ENCODE data around the gene KIAA1755.

GRCh38 chr20:38277285-38277684 is 16.8 kb upstream of the KIAA1755 start:
- no peak for TF ChIP-seq EP300 (IDR thresholded peaks at IDR 0.05)
- no peak for TF ChIP-seq CTCF (IDR thresholded peaks at IDR 0.05)
- no peak for TF ChIP-seq POLR2A (IDR thresholded peaks at IDR 0.05)

Measured in tibial nerve (tissue), 4 donors.